ENCODE results near the gene TMTC2.
"Not testable (repeated sequence)": the region's sequence is repeated elsewhere in the genome, so short reads cannot be mapped to it uniquely, and the experiment has no call there.

The TMTC2 gene

GRCh38 chr12:83082690-83083276 lies 396.1 kb downstream of the TMTC2 start:
- DNase-seq (ENCODE audit: low spot score): no peak

DNA sequence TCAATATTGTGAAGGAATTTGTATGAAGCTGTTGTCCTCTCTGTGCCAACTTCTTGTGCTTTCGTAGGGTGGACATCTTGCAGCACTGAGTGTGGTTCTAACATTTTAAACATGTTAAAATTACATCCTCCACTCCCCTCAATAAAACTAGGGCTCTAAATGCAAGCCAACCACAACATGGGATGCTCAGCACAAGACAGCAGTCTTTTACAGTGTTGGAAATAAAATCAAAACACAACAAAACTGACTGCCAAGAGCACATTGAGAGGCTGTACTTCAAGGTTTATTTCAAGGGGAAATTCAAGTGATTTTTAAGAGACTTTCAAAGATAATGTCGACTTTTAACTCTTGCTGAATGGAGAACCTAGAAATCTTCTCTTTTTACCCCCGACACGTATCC lies 396.9 kb downstream of the TMTC2 start:
- no peak for DNase-seq (ENCODE audit: low spot score)

DNA sequence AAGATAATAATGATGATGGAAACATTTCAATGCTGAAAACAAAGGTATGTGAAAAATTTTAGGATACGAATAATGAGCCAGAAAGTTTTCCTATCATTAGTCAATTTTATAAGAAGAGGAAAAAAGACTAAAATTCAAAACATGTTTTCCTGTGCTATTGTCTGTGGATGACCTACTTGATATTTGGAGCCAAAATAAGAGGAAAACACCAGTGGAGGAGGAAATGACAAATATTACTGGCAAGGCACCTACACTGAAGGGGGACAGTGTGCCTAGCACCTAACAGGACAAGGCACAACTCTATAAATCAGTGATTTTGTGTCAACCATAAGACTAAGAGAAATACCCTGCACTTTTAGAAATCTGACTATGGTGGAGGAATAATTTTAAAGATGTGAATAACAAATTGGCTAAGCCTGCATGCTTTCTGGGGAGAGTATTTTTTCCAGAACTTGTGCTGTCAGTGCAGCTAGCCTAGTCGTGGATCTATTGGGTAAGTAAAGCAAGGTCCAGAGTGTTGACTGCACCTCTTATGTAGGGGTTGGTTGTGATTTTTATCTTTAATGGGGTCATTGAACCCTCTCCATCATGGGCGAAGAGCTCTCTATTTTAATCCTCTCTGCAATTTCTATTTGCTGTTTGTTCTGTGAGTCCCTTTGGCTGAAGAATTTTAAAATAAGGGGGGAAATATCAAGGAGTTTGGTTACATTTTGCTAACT lies 398.0 kb downstream of the TMTC2 start:
- DNase-seq (ENCODE audit: low spot score): no peak

DNA sequence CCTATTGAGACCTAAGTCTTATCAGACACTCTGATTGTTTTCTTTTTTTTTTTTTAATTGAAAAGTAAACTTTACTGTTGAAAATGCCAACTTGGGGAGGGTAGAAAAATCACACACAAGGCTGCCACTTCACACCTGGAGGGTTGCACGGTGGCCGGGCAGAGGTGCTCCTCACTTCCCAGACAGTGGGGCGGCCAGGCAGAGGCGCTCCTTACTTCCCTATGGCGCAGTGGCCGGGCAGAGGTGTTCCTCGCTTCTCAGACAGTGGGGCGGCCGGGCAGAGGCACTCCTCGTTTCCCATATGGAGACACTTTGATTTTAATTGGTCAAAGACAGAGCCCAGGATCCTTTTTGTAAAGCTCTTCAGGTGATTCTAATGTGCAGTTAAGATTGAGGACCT lies 399.3 kb downstream of the TMTC2 start:
- no peak for DNase-seq (ENCODE audit: low spot score)

DNA sequence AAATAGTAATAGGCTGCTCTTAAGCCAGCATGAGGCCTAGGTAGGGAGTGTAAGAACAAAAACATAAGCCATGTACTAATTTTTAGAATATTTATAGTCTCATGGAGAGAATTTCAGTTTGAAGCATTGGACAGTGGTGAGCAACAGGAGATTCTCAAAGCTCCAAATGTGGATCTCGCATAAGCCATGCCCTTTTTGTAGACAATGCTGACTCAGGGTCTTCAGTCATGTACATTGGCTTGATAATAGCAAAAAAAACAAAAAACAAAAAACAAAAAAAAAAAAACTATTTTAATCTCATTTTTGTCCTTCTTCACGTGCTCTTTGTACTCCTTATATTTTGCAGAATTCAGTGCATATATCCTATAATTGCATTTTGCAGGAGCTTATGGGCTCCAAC lies 402.9 kb downstream of the TMTC2 start:
- DNase-seq (ENCODE audit: low spot score): no peak

- DNase-seq (ENCODE audit: low spot score): no peak
Measured at GRCh38 chr12:83092129-83092528, 405.4 kb downstream of the TMTC2 start.

GRCh38 chr12:83092606-83093005 lies 405.9 kb downstream of the TMTC2 start:
- DNase-seq (ENCODE audit: low spot score): no peak

DNA sequence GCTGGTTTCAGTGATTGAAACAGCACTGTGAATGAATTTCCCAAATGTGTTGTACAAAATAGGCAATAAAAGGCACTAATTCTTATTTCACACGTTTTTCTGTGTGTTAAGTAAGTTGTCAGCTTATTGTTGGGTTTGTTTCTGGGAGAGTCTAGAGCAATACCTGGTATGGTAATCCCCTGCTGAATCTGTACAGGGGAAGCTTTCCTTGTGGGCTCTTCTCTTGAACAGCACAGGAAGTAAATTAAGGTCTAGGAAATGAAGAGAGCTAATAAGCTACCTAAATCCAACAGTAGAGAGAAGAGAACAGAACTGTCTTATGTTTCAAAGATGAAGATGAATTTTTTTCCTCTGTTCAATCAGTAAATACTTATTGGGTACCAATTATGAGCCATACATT lies 406.7 kb downstream of the TMTC2 start:
- no peak for DNase-seq (ENCODE audit: low spot score)

- no peak for DNase-seq (ENCODE audit: low spot score)
Measured at GRCh38 chr12:83097643-83098342, 411.1 kb downstream of the TMTC2 start.

GRCh38 chr12:83099436-83099835 lies 412.7 kb downstream of the TMTC2 start:
- no peak for DNase-seq (ENCODE audit: low spot score)

GRCh38 chr12:83102499-83102898 lies 415.8 kb downstream of the TMTC2 start:
- DNase-seq (ENCODE audit: low spot score): no peak

- DNase-seq (ENCODE audit: low spot score): no peak
Measured at GRCh38 chr12:83106873-83107272, 420.2 kb downstream of the TMTC2 start.

- no peak for DNase-seq (ENCODE audit: low spot score)
Measured at GRCh38 chr12:83110424-83110823, 423.7 kb downstream of the TMTC2 start.

GRCh38 chr12:83113945-83114344 lies 427.2 kb downstream of the TMTC2 start:
- DNase-seq (ENCODE audit: low spot score): no peak

DNA sequence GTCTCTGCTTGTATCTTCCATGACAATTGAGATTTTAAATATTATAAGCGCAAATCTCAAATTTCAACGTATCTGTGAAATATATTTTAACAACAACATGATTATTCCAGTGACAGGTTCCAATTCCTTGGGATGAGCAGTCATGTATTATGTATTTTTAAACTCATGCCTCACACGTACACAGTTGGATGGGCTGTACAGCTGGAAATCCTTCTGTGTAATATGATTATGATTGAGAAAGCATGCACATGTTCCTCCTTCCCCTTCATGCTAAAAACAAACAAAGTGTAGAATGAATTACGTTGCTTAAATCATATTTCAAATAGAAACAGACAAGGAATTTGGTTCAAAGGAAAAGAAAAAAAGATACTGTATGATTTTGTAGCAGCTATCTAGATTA lies 428.3 kb downstream of the TMTC2 start:
- no peak for DNase-seq (ENCODE audit: low spot score)

GRCh38 chr12:83117926-83118325 lies 431.2 kb downstream of the TMTC2 start:
- not testable (repeated sequence) for DNase-seq (ENCODE audit: low spot score)

GRCh38 chr12:83121897-83122622 lies 435.4 kb downstream of the TMTC2 start:
- no peak for DNase-seq (ENCODE audit: low spot score)

GRCh38 chr12:83122623-83122934 lies 435.9 kb downstream of the TMTC2 start:
- no peak for DNase-seq (ENCODE audit: low spot score)

GRCh38 chr12:83123039-83123438 lies 436.3 kb downstream of the TMTC2 start:
- no peak for DNase-seq (ENCODE audit: low spot score)

DNA sequence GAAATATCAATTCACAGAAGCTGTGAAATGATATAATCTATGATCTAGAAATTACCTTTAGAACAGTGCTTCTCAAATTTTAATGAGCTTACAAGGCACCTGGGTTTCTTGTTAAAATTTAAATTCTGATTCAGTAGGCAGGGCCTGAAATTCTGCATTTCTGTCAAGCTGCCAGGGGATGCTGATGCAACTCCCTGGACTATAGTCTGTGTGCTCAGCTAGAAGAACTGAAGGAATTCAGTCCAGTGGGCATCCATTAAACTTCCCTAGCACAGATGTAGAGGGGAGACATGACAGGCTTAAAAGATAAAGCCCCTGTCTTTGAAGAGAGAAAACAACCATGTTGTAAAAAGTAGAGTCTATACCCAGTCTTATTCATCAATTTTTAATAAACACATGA lies 441.8 kb downstream of the TMTC2 start:
- DNase-seq (ENCODE audit: low spot score): no peak

DNA sequence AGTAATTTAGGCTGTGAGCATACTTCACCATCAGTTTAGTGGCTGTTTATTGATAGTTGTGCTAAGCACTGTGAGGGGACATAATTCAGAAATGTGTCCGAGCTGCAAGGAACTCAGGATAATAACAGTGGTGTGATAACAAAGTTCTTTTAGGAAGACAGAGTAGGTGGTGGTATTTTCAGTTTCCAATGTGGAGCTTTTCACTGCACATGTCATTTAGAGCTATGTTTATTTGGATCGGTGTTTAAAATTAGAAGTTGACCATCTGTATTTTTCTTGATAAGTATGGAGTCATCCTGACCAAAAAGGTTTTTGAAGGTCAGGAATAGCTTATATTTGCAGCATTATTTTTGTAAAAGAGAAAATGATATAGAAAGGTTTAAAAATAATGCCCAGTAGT lies 443.5 kb downstream of the TMTC2 start:
- DNase-seq (ENCODE audit: low spot score): no peak

- DNase-seq (ENCODE audit: low spot score): no peak
Measured at GRCh38 chr12:83132360-83132759, 445.7 kb downstream of the TMTC2 start.

DNA sequence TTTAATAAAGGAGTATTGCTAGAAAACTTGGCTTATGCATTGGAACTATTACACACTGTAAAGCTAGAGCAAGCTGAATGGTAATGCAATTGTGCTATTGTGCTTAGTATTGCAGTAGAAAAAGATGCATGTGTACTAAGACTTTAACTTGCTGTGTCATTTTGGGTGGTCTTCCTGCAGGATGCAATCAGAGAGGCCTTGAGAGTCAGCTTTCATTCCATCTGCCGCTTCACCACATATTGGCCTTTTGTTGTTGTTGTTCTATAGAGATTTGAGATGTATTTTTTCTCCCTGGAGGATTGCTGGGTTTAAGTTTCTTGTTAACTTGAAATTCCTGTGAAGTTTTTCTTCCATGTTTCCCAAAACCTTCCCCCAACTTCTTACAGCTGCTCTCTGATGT lies 449.7 kb downstream of the TMTC2 start:
- no peak for DNase-seq (ENCODE audit: low spot score)
